Endodermal cell (in vitro differentiated cells): ENCODE measurements around the gene PATZ1. TPM values are rescaled to one million over a fixed set of nuclear protein-coding genes. Genes with fewer than 3 reads are reported as not detected.

Experiments
- DNase-seq: peaks from one replicate; pipeline ENCODE4 v3.0.0-alpha.2; 2017
- H3K27ac ChIP-seq: 2 replicates; pipeline ENCODE4 v1.5.1; 2013; ENCODE audit warnings: mild to moderate bottlenecking, low read depth, low read length, moderate library complexity
- H3K27me3 ChIP-seq: 2 replicates; pipeline ENCODE4 v1.6.1; 2013; ENCODE audit warnings: mild to moderate bottlenecking, low read length, moderate library complexity; ENCODE audit not compliant: insufficient read depth, control insufficient read depth, poor library complexity, severe bottlenecking
- H3K36me3 ChIP-seq: 2 replicates; pipeline ENCODE4 v1.7.0; 2013; ENCODE audit warnings: mild to moderate bottlenecking, low read length, moderate library complexity; ENCODE audit not compliant: control insufficient read depth, insufficient read depth
- H3K4me1 ChIP-seq: one replicate; pipeline ENCODE4 v1.7.0; 2013; ENCODE audit warnings: low read length; ENCODE audit not compliant: control insufficient read depth, insufficient read depth
- H3K4me3 ChIP-seq: 2 replicates; pipeline ENCODE4 v1.5.1; 2013; ENCODE audit warnings: mild to moderate bottlenecking, low read length, moderate library complexity
- H3K9ac ChIP-seq: 2 replicates; pipeline ENCODE4 v1.6.1; 2013; ENCODE audit warnings: mild to moderate bottlenecking, low read length, moderate library complexity; ENCODE audit not compliant: poor library complexity, severe bottlenecking; ENCODE audit errors: extremely low read depth
- H3K9me3 ChIP-seq: 2 replicates; pipeline ENCODE4 v1.6.1; 2013; ENCODE audit warnings: mild to moderate bottlenecking, low read length, moderate library complexity; ENCODE audit not compliant: control insufficient read depth
- H3K27ac Mint-ChIP-seq: 2 replicates; pipeline ENCODE4 v1.8.0; 2020; ENCODE audit warnings: mixed read lengths
- H3K27me3 Mint-ChIP-seq: 2 replicates; pipeline ENCODE4 v1.8.0; 2021; ENCODE audit warnings: mild to moderate bottlenecking, mixed read lengths; ENCODE audit not compliant: insufficient read depth
- H3K36me3 Mint-ChIP-seq: 2 replicates; pipeline ENCODE4 v1.8.0; 2020; ENCODE audit warnings: low read depth, mixed read lengths
- H3K4me1 Mint-ChIP-seq: 2 replicates; pipeline ENCODE4 v1.8.0; 2020; ENCODE audit warnings: mixed read lengths
- H3K4me3 Mint-ChIP-seq: 2 replicates; pipeline ENCODE4 v1.8.0; 2020; ENCODE audit warnings: mild to moderate bottlenecking, moderate library complexity, mixed read lengths
- H3K9me3 Mint-ChIP-seq: 2 replicates; pipeline ENCODE4 v1.8.0; 2020; ENCODE audit warnings: mild to moderate bottlenecking, mixed read lengths
- CTCF ChIP-seq: fragments of 200-600 bp; sonication (generic); conservative IDR thresholded peaks from 2 replicates; pipeline ENCODE4 v1.5.0; 2021; ENCODE audit warnings: antibody characterized with exemption, mild to moderate bottlenecking
- WGBS, 2 experiments: methylation state at CpG; one replicate each; pipeline versions ENCODE4 v1.1.5 to v1.1.7; 2013; ENCODE audit warnings: missing lambda C conversion rate in 2 of 2, mixed read lengths in 1 of 2; ENCODE audit not compliant: insufficient coverage in 1 of 2, insufficient read length in 1 of 2; 5-methylcytosine and 5-hydroxymethylcytosine counted together
- total RNA-seq, 2 donors: library from RNA; stranded (reverse); fragmentation: NEBNext Ultra II Directional in 1 of 2; extraction: Animal tissue kit (Norgen Biotek cat#: 25700) in 1 of 2; gene quantifications; 2 replicates in 1 of 2; 3 replicates in 1 of 2; pipeline ENCODE4 v1.2.1, GENCODE V29; 2021

The PATZ1 gene
- total RNA-seq, 2 donors from 2014 or later = 49.2 to 57.1 TPM

- no peaks in the 10 kb centered on the region for H3K36me3 ChIP-seq
- WGBS, 2 experiments = 76 to 83% methylated on average over 4 to 5 of the region's 5 CpGs
- Mint-ChIP-seq H3K4me3 (no peak overlapping the region), H3K27me3 (no peaks in the 10 kb centered on the region), H3K9me3 (no peaks in the 10 kb centered on the region), H3K4me1 (no peaks in the 10 kb centered on the region), H3K27ac (no peak overlapping the region), H3K36me3 (no peaks in the 10 kb centered on the region)
- no peak overlapping the region for H3K4me3 ChIP-seq
- H3K9ac ChIP-seq = no peak overlapping the region
- no peaks in the 10 kb centered on the region for H3K9me3 ChIP-seq
- no peaks in the 10 kb centered on the region for H3K4me1 ChIP-seq
- H3K27me3 ChIP-seq = no peaks in the 10 kb centered on the region
- TF ChIP-seq CTCF = no peak
- H3K27ac ChIP-seq = no peak overlapping the region
- no peak for DNase-seq
Observed at GRCh38 chr22:31354515-31354914, 8.4 kb upstream of the PATZ1 start.

DNA sequence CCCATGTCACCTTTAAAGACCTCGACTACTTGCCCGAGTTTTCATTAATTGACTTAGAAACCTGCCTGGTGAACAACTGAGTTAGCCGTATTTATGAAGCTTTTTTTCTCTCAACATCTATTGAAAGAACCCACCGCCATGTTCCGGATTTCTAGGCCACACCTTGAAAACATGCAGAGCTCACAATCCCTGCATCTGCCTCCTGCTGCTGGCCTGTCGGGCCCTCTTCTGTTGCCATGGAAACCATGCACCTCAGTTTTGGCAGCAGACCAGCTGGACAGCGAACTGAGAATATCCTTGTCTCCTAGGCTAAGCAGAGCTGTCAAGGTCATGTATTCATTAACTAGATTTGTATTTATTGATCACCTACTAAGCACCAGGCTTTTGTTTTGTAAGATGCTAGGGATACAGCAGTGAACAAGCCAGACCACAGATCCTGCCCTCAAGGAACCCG lies 4.3 kb upstream of the PATZ1 start:
- no peak for TF ChIP-seq CTCF

GRCh38 chr22:31349960-31350359 lies 3.8 kb upstream of the PATZ1 start:
- H3K27ac ChIP-seq = no peak overlapping the region
- Mint-ChIP-seq H3K4me3 (no peak overlapping the region), H3K27ac (no peak overlapping the region), H3K27me3 (no peaks in the 10 kb centered on the region), H3K9me3 (no peaks in the 10 kb centered on the region), H3K36me3 (peaks cover under 1% of the 10 kb centered on the region), H3K4me1 (peaks cover under 1% of the 10 kb centered on the region)
- no peak overlapping the region for H3K4me3 ChIP-seq
- DNase-seq = no peak
- peaks cover under 1% of the 10 kb centered on the region for H3K36me3 ChIP-seq
- H3K4me1 ChIP-seq = peaks cover under 1% of the 10 kb centered on the region
- H3K9ac ChIP-seq = no peak overlapping the region
- no peaks in the 10 kb centered on the region for H3K9me3 ChIP-seq
- no peaks in the 10 kb centered on the region for H3K27me3 ChIP-seq
- no peak for TF ChIP-seq CTCF

More for the DNA sequence above, 4.3 kb upstream of the PATZ1 start:
- Mint-ChIP-seq H3K27me3 (no peaks in the 10 kb centered on the region), H3K4me3 (no peak overlapping the region), H3K36me3 (no peaks in the 10 kb centered on the region), H3K4me1 (no peaks in the 10 kb centered on the region), H3K9me3 (no peaks in the 10 kb centered on the region), H3K27ac (no peak overlapping the region)
- H3K4me3 ChIP-seq = no peak overlapping the region
- no peaks in the 10 kb centered on the region for H3K4me1 ChIP-seq
- no peaks in the 10 kb centered on the region for H3K36me3 ChIP-seq
- 85 to 92% methylated on average over 7 to 8 of the region's 8 CpGs for WGBS, 2 experiments
- no peak overlapping the region for H3K27ac ChIP-seq
- DNase-seq = no peak
- no peaks in the 10 kb centered on the region for H3K27me3 ChIP-seq
- no peaks in the 10 kb centered on the region for H3K9me3 ChIP-seq
- no peak overlapping the region for H3K9ac ChIP-seq
